RWPE1 (cell line): ENCODE measurements around the gene GNA14.

Experiments
- CTCF ChIA-PET: fragments of 350-600 bp; sonication (Branson Sonifier 250); formaldehyde crosslinking; extraction: SDS; loops from one replicate; lab custom pipeline; 2021; lab: Yijun Ruan, JAX
- POLR2A ChIA-PET: fragments of 400-600 bp; formaldehyde crosslinking; extraction: SDS; loops from one replicate; lab custom pipeline; 2020; ENCODE audit warnings: antibody characterized with exemption; ENCODE audit not compliant: low non-redundant PET; lab: Yijun Ruan, JAX
- DNase-seq: peaks from one replicate; pipeline ENCODE4 v3.0.0; 2012; ENCODE audit warnings: low spot score
- H3K27ac ChIP-seq: fragments of 450-650 bp; 2 replicates; pipeline ENCODE4 v1.5.1; 2017
- CTCF ChIP-seq: fragments of 450-650 bp; conservative IDR thresholded peaks from 2 replicates; pipeline ENCODE4 v1.5.1; 2017; ENCODE audit warnings: low read depth, mild to moderate bottlenecking

The GNA14 gene

GRCh38 chr9:77592476-77592875 lies 55.6 kb downstream of the GNA14 start:
- no peak for TF ChIP-seq CTCF
- CTCF ChIA-PET = interaction anchor here (1.4 kb wide), 1 partner anchor 136 kb away, joined by 3 read pairs; no protein-coding TSS in a partner anchor
- no peak overlapping the region for H3K27ac ChIP-seq
- no peak for DNase-seq
- POLR2A ChIA-PET = no interaction called here

GRCh38 chr9:77589046-77589795 lies 58.9 kb downstream of the GNA14 start:
- ChIA-PET CTCF (interaction anchor here (0.5 to 1.0 kb wide), 2 partner anchors 11 to 132 kb away, joined by 3 read pairs; no protein-coding TSS in a partner anchor), POLR2A (no interaction called here)
- DNase-seq = peak; percentile 51
- no peak overlapping the region for H3K27ac ChIP-seq
- no peak for TF ChIP-seq CTCF

- ChIA-PET CTCF (interaction anchor here (0.5 to 1.0 kb wide), 2 partner anchors 12 to 131 kb away, joined by 3 read pairs; no protein-coding TSS in a partner anchor), POLR2A (no interaction called here)
- no peak for TF ChIP-seq CTCF
- no peak overlapping the region for H3K27ac ChIP-seq
- peak; percentile 90 for DNase-seq
Observed at GRCh38 chr9:77588271-77588937, 59.7 kb downstream of the GNA14 start.

- no peak for TF ChIP-seq CTCF
- CTCF ChIA-PET = no interaction called here
- no peak for DNase-seq
- POLR2A ChIA-PET = no interaction called here
- H3K27ac ChIP-seq = no peak overlapping the region
Observed at GRCh38 chr9:77587851-77588250, 60.3 kb downstream of the GNA14 start.

GRCh38 chr9:77587042-77587441 lies 61.1 kb downstream of the GNA14 start:
- DNase-seq = no peak
- POLR2A ChIA-PET = no interaction called here
- CTCF ChIA-PET = no interaction called here
- no peak for TF ChIP-seq CTCF
- H3K27ac ChIP-seq = no peak overlapping the region

- H3K27ac ChIP-seq = no peak overlapping the region
- CTCF ChIA-PET = interaction anchor here (0.6 kb wide), 2 partner anchors 52 to 62 kb away, joined by 3 read pairs; no protein-coding TSS in a partner anchor
- POLR2A ChIA-PET = no interaction called here
- DNase-seq = no peak
- TF ChIP-seq CTCF = no peak
Observed at GRCh38 chr9:77586591-77586990, 61.5 kb downstream of the GNA14 start.
